Measurements from ENCODE around the gene SUPV3L1. TPM values are rescaled to one million over a fixed set of nuclear protein-coding genes. Genes with fewer than 3 reads are reported as not detected.

Gene SUPV3L1
- total and polyA plus RNA-seq, 4 donors, result 14.1 to 21.7 (median 17.5) TPM

- Histone ChIP-seq H3K4me1 (ENCODE audit: control insufficient read depth in 4 of 4, insufficient read depth in 4 of 4, low read length in 3 of 4) (no peaks in the 10 kb centered on the region), H3K4me3 (ENCODE audit: low read depth in 1 of 3, low read length in 3 of 3) (no peak overlapping the region), H3K9me3 (ENCODE audit: control insufficient read depth in 4 of 4, low read length in 3 of 4) (peaks cover 0 to 1% (median 0%) of the 10 kb centered on the region in 4 donors), H3K36me3 (ENCODE audit: control insufficient read depth in 4 of 4, insufficient read depth in 3 of 4, low read depth in 1 of 4, low read length in 3 of 4) (peaks cover 0 to 25% (median 21%) of the 10 kb centered on the region in 4 donors), H3K27ac (ENCODE audit: low read depth in 1 of 2, low read length in 2 of 2) (no peak overlapping the region), H3K27me3 (ENCODE audit: control insufficient read depth in 4 of 4, insufficient read depth in 4 of 4, low read length in 3 of 4) (no peaks in the 10 kb centered on the region), H3K9ac (ENCODE audit: low read depth in 1 of 2, low read length in 2 of 2) (no peak overlapping the region)
- 95% methylated on average over 3 of the region's 3 CpGs for WGBS
- TF ChIP-seq GABPA (IDR thresholded peaks at IDR 0.05 in 1 of 2, conservative IDR thresholded peaks at IDR 0.05 in 1 of 2) (no peak), FOXA2 (IDR thresholded peaks at IDR 0.05) (no peak), EGR1 (IDR thresholded peaks at IDR 0.05; ENCODE audit: low read depth in 2 of 2) (no peak), REST (IDR thresholded peaks at IDR 0.05) (no peak), RAD21 (IDR thresholded peaks at IDR 0.05) (no peak), FOXA1 (IDR thresholded peaks at IDR 0.05) (no peak), MAX (IDR thresholded peaks at IDR 0.05) (no peak), TAF1 (conservative IDR thresholded peaks at IDR 0.05) (no peak), ATF3 (IDR thresholded peaks at IDR 0.05) (no peak), RXRA (IDR thresholded peaks at IDR 0.05) (no peak), HNF4G (IDR thresholded peaks at IDR 0.05) (no peak), ZBTB33 (IDR thresholded peaks at IDR 0.05) (no peak), HNF4A (conservative IDR thresholded peaks at IDR 0.05) (no peak), JUND (IDR thresholded peaks at IDR 0.05) (no peak), SP1 (IDR thresholded peaks at IDR 0.05) (no peak), NR2F2 (IDR thresholded peaks at IDR 0.05) (no peak), YY1 (IDR thresholded peaks at IDR 0.05) (no peak), CTCF (IDR thresholded peaks at IDR 0.05; ENCODE audit: low read depth, low read length, missing input control) (no peak)
- DNase-seq (ENCODE audit: low spot score), result no peak
These were observed 31.5 kb downstream of the SUPV3L1 start for GRCh38 chr10:69211524-69211923.
